Measurements from ENCODE around the gene OR13C5.
A peak's percentile ranks its signal among the peaks of the same experiment; 100 is the strongest.
"Not testable (repeated sequence)": the region's sequence is repeated elsewhere in the genome, so short reads cannot be mapped to it uniquely, and the experiment has no call there.

Gene OR13C5

DNA sequence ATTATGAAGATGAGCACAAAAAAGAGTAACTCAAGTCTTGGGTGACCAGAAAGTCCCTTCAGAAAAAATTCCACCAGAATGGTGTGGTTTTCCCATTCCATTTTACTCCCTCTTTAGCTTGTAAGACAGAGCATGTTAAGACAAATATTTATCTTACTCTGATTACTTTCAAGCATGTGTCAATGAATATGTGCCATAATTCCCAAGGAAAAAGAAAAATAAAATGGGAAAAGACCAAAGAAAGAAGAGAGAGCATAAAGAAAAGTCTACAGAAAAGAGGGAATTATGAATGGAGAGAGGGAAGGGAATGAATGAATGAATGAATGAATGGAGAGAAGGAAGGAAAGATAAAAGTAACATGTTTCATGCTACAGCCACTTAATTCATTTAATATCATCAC lies at the start of gene OR13C5:
OR13C5 (minus strand) TSS at position 101 of the 400 bp plus-strand sequence; CDS start at position 101, 0 bp downstream.
- not testable (repeated sequence) for FAIRE-seq

DNA sequence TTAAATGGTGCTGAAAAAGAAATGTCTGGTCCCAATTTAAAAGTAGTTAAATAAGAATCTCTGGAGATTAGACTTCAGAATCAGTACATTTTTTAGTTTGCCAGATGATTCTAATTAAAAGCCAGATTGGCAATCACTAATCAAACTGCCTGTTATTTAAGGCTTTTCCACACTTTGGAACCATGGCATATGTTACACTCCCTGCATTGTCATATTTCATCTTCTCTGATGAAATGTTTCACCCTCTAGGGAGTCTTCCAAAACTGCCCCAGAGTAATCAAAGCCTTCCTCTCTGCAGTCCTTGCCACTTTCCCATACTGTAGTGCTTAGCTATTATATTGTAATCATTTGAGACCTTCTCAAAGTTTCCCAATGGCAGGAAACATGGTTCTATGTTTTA lies 36.2 kb upstream of the OR13C5 start:
- FAIRE-seq, result no peak

GRCh38 chr9:104633976-104634520 lies 34.8 kb upstream of the OR13C5 start:
- no peak for FAIRE-seq

DNA sequence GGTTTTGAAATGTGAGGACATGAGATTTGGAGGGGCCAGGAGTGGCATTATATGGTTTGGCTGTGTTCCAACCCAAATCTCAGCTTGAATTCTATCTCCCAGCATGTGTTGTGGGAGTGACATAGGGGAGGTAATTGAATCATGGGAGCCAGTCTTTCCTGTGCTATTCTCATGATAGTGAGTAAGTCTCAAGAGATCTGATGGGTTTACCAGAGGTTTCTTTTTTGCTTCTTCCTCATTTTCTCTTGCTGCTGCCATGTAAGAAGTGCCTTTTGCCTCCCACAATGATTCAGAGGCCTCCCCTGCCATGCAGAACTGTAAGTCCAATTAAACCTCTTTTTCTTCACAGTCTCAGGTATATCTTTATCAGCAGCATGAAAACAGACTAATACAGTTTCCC lies 26.8 kb upstream of the OR13C5 start:
- FAIRE-seq, result not testable (repeated sequence)

GRCh38 chr9:104618104-104618503 lies 18.9 kb upstream of the OR13C5 start, which contains the start of gene OR13C9:
OR13C9 (minus strand) TSS chr9:104618204; CDS start chr9:104618204, 0 bp downstream.
- no peak for FAIRE-seq

- no peak for FAIRE-seq
Measured at GRCh38 chr9:104617418-104617817, 18.2 kb upstream of the OR13C5 start.

DNA sequence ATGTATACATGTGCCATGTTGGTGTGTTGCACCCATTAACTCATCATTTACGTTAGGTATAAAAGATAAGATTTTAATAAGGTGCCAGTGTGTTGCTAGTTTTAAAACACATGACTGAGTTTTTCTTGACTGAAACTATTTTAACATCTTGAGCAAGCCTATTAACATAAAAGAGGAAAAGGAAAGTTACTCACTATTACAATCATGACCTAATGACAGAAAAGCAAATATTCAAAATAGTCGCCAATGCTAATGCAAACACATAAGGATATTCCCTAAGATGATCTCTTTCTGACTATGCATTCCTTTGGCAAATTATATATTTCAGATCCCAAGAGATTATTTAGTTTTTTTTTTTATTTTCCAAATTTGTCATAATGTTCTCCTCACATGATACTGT lies 12.0 kb upstream of the OR13C5 start:
- FAIRE-seq, result no peak

- no peak for FAIRE-seq
Measured at GRCh38 chr9:104608336-104608735, 9.1 kb upstream of the OR13C5 start.

DNA sequence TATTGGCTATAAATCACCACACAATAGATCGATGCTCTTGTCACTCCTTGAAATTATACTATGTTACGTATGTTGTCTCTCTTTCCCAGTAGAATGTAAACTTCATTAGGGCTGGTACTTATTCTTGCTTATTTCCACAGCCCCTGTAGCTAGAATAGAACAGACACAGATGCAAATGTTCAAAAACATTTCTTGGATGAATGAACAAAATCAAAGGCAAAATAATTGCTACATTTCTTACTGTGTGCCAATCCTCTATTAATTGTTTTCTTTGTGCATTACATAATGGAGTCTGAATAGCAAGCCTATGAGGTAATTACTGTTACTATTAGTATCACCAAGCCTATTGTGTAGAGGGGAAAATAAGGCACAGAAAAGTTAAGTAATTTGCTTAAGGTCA lies 6.9 kb upstream of the OR13C5 start:
- peak; percentile 55 for FAIRE-seq

DNA sequence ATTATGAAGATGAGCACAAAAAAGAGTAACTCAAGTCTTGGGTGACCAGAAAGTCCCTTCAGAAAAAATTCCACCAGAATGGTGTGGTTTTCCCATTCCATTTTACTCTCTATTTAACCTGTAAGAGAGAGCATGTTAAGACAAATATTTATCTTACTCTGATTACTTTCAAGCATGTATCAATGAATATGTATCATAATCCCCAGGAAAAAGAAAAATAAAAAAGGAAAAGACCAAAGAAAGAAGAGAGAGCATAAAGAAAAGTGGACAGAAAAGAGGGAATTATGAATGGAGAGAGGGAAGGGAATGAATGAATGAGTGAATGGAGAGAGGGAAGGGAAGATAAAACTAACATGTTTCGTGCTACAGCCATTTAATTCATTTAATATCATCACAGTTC lies 6.3 kb upstream of the OR13C5 start, which contains the start of gene OR13C2:
OR13C2 (minus strand) TSS at position 101 of the 400 bp plus-strand sequence; CDS start at position 101, 0 bp downstream.
- not testable (repeated sequence) for FAIRE-seq

GRCh38 chr9:104604801-104605200 lies 5.6 kb upstream of the OR13C5 start:
- FAIRE-seq, result no peak

- FAIRE-seq, result not testable (repeated sequence)
Measured at GRCh38 chr9:104598749-104599148, 464 bp downstream of the OR13C5 start.

DNA sequence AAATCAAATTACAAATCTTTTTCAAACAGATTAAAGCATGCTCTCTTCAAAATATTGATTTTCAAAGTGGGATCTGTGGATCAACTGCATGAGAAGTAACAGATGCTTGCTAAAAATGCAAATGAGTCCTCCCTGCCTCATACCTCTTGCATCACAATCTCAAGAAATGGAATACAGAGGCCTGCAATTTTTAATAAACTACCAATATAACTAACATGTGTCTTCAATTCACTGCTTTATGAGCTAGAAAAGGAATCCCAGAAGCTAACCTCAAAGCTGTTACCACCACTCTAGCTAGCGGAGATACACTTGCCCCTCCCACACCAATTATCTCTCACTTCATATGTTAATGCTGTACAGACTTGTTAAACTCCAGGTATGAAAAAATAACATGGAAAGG lies 9.6 kb downstream of the OR13C5 start:
- no peak for FAIRE-seq

GRCh38 chr9:104586496-104587180 lies 12.6 kb downstream of the OR13C5 start:
- FAIRE-seq, result peak; percentile 99

DNA sequence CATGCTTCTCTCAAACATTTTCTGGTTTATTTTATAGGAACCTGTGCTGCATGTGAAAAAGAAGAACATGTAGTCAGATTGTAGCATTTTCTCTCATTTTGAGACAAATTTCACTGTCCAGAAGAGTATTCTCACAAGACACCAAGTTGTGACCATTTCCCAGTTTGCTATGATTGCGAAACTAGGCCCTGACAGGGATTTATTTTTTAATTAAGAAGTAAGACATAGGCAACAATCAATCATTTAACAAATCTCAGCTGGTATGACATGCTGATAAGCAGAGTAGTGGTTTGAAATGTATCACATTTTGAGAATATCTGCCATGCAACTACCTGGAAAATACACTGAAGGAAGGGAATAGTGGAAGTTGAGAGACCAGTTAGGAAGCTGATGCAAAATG lies 18.7 kb downstream of the OR13C5 start:
- FAIRE-seq, result no peak

GRCh38 chr9:104577263-104577662 lies 21.9 kb downstream of the OR13C5 start:
- no peak for FAIRE-seq

GRCh38 chr9:104575456-104575855 lies 23.8 kb downstream of the OR13C5 start:
- no peak for FAIRE-seq

DNA sequence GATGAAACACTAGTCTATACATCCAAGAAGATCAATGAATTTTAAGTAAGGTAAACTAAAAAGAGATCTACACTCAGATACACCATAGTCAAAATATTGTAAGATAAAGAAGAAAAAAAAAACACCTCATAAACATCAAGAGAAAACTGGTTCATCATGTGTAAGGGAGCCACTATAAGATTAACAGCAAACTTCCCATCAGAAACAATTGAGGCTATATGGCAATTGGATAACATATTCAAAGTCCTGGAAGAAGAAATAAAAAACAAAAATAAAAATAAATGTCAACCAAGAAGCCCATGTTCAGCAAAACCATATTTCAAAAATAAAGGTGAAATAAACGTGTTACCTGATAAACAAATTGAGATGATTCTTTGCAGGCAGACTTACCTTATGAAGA lies 26.6 kb downstream of the OR13C5 start:
- no peak for FAIRE-seq

- FAIRE-seq, result no peak
Measured at GRCh38 chr9:104568868-104569267, 30.3 kb downstream of the OR13C5 start, which contains the start of gene OR13C8. OR13C8 (plus strand) TSS chr9:104569168; CDS start chr9:104569168, 0 bp downstream.

- FAIRE-seq, result no peak
Measured at GRCh38 chr9:104564358-104564757, 34.9 kb downstream of the OR13C5 start.

DNA sequence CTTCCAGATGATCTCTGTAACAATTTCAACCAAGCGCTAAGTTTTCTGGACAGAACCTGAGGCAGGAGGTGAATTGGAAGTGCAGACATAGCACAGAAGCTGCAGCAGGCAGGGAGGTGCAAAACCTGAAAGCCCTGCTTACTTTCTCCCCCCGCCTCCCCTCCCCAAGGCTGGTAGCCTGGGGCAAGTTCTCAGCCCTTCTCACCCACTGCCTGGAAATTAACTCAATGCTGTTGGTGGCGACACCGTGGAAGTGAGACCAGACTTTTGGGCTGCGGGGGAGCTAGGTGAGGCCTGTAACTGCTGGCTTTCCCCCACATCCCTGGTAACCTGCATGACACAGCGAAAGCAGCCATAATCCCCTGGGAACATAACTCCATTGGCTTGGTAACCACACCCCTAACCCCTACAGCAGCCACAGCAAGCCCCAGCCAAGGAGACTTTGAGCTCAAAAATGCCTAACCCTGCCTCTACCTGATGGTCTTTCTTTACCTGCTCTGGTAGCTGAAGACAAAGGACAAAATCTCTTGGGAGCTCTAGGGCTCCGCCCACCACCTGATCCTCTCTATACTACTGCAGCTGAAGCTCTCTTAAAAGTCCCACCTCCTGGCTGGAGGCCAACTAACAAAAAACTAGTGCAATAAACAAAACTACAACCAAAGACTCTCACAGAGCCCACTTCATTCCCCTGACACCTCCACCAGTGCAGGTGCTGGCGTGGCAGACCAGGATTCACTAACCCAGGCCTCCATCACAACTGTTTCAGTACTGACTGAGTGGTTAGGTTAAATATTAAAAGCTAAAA lies 42.2 kb downstream of the OR13C5 start:
- FAIRE-seq, result no peak

GRCh38 chr9:104555521-104555920 lies 43.7 kb downstream of the OR13C5 start:
- FAIRE-seq, result no peak

DNA sequence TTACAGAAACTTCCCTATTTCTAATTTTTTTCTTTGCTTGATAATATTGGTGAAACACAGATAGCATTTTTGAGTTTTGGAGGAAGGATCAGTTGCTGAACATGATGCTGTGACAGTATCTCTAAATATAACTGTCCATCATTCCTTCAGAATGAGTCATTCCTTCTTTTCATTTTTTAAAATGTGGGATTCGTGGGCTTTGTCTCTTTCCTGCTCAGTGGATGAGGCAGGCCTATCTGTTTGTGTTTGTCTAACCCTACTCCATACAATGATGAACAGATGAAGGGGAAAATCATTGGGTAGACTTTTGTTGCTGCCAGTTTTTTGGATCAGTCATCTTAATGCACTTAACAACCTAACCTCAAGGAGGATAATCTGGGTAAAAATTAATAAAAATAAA lies 46.0 kb downstream of the OR13C5 start:
- no peak for FAIRE-seq
